ENCODE results near the gene EBF3.

EBF3 gene

GRCh38 chr10:129958629-129959543 is 5.2 kb downstream of the EBF3 start:
- no peak for DNase-seq

GRCh38 chr10:129958148-129958628 is 5.9 kb downstream of the EBF3 start:
- no peak for DNase-seq

- DNase-seq = no peak
These were observed 7.0 kb downstream of the EBF3 start for GRCh38 chr10:129956876-129957673.

- no peak for DNase-seq
These were observed 7.8 kb downstream of the EBF3 start for GRCh38 chr10:129956286-129956670.

DNA sequence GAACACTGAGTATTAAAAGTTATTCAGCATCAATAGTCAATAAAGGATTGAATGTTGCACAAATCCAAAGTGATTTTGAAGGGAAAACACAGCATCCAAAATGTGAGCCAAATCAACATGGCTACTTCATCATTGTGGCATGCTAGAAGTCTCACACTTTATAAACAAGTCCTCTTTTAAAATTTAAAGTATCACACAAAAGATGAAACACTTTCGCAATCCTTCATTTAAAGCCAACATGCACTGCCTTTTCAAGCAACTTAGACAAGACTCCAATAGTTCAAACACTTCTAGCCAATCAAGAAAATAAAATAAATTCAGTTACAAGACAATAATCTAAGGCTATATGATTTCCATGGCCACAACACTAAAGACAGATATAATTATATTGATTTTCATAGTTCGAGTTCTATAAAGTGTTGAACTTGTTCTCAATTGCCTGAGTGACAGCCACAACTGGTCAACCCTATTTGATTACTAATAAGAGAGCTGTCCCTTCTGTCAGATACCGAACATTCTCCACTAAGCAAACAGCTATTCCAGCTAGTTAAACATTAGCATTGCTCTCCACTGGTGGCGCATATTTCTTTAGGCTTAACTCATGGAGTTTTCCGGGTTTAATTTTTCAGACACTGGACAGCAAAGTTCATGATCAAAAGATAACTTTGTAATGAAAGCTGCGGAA is 8.3 kb downstream of the EBF3 start:
- no peak for DNase-seq

- DNase-seq = no peak
These were observed 9.4 kb downstream of the EBF3 start for GRCh38 chr10:129954492-129955315.

- DNase-seq = no peak
These were observed 10.7 kb downstream of the EBF3 start for GRCh38 chr10:129953119-129954051.

DNA sequence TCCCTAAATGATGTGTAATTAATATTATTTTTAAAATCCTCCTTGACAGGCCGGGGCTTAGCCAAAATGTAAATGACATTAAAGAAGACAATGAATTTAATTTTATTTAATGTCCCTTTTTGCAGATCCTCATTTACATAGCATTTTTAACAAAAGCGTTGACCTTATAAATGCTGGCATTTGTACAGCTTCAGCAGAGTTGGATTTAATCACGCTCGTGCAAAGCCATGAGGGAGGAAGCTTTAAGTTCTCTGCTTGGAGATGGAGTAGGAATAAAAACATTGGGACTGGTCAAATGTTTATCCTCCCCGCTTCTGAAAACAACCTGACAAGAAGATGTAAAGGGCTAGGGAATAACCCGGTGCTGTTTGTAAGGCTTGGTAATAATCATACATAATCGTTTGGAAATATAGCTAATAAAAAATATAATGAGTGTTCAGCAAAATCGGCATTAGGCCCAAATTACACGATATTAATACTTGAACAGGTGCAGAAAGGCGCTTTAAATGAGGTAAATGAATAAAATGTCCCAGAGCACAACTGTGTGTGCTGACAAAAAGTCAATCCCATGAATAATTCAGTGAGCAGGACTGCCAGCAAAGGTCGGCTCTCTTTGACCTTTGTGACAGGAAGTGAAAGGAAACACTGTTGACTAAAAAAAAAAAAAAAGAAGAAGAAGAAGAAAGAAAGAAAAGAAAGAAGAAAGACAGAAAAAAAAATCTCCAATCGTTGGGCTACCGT is 11.5 kb downstream of the EBF3 start:
- no peak for DNase-seq

GRCh38 chr10:129951970-129952265 is 12.2 kb downstream of the EBF3 start:
- no peak for DNase-seq

GRCh38 chr10:129951101-129951969 is 12.7 kb downstream of the EBF3 start:
- DNase-seq = no peak

GRCh38 chr10:129950676-129951075 is 13.4 kb downstream of the EBF3 start:
- no peak for DNase-seq

- no peak for DNase-seq
These were observed 14.2 kb downstream of the EBF3 start for GRCh38 chr10:129949891-129950291.

DNA sequence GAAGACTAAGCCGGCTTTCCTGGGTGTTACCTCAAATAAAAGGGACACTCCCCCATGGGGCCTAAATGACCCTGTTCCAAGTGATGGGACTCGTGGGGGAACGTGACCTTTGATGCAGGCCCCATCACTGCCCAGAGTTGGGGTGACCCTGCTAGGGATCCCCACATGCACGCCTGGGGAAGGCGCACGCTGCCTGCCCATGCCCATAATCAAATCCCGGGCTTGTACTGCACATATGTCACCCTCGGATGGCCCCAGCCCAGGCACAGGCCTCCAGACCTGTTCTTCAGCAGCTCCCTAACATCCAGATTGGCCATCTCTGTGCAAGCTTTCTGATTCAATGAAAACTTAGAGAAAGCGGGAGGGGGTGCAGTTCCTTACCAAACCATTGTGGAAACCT is 14.7 kb downstream of the EBF3 start:
- no peak for DNase-seq

- no peak for DNase-seq
These were observed 17.2 kb downstream of the EBF3 start for GRCh38 chr10:129946859-129947258.

- DNase-seq = no peak
These were observed 17.9 kb downstream of the EBF3 start for GRCh38 chr10:129945941-129946760.

GRCh38 chr10:129945526-129945925 is 18.5 kb downstream of the EBF3 start:
- DNase-seq = no peak

DNA sequence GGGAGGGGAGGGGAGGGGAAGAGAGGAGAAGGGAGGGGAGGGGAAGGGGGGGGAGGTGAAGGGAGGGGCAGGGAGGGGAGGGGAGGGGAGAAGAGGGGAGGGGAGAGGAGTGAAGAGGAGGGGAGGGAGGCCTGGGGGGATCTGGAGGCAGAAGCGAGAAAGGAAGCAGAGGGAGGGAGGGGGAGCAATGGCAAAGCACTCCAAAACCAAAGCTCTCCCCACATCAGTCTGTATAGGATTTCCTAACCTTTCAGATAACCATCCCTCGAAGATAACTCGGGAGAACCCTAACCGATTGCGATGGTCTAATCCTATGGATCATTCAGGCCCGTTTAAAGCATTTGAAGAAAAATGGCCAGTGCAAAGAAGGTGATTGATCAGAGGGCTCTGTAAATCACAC is 19.0 kb downstream of the EBF3 start:
- no peak for DNase-seq

- no peak for DNase-seq
These were observed 19.6 kb downstream of the EBF3 start for GRCh38 chr10:129944456-129944855.
